ENCODE measurements around the gene TBC1D17. TPM values are rescaled to one million over a fixed set of nuclear protein-coding genes. Genes with fewer than 3 reads are reported as not detected.

Gene TBC1D17
- polyA plus RNA-seq, 1 experiment = 15.6 TPM

GRCh38 chr19:49906879-49907564, 29.5 kb downstream of the TBC1D17 start:
- ChIA-PET POLR2A (no interaction called here), CTCF (no interaction called here)
- Histone ChIP-seq H3K4me3 (ENCODE audit: low read depth, low read length) (no peak overlapping the region), H3K27me3 (ENCODE audit: control insufficient read depth, insufficient read depth, low read length) (no peaks in the 10 kb centered on the region), H3K27ac (ENCODE audit: low read depth, low read length) (no peak overlapping the region), H3K9me3 (ENCODE audit: control insufficient read depth, insufficient read depth, low read length) (no peaks in the 10 kb centered on the region; the same call in 1 of the 2 replicates)
- no peak for DNase-seq (ENCODE audit: low read depth, low spot score)
- no peak for TF ChIP-seq CTCF (IDR thresholded peaks at IDR 0.05; ENCODE audit: low read depth, low read length)

DNA sequence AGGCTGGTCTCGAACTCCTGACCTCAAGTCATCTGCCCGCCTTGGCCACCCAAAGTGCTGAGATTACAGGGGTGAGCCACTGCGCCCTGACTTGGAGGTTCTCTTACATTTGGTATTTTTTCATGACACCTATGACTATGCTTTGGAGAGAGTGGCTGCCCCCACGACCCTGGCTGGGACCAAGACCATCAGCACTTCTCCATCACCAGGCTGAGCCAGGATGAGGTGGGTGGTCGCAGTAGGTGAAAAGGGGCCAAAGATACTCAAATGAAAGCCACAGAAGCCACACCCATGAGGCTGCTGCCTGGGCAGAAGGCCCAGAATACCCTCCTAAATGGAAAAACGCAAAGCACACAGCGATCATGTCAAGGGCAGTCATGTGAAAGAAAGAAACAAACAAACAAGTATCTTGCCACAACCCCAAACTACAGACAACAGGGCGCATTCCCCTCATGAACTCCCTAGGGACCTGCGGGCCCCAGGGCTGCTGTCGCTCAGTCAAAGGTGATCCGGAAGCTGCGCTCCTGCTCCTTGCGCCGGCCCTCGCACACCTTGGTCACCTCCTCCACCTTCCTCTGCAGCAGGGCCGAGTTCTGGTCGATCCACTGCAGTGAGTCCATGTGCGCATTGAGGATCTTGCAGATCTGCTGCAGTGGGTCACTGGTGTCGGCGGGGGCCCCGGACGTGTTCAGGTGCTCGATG, 30.4 kb downstream of the TBC1D17 start:
- no peak for DNase-seq (ENCODE audit: low read depth, low spot score)
- Histone ChIP-seq H3K4me3 (ENCODE audit: low read depth, low read length) (no peak overlapping the region), H3K27me3 (ENCODE audit: control insufficient read depth, insufficient read depth, low read length) (no peaks in the 10 kb centered on the region), H3K9me3 (ENCODE audit: control insufficient read depth, insufficient read depth, low read length) (no peaks in the 10 kb centered on the region; the same call in 1 of the 2 replicates), H3K27ac (ENCODE audit: low read depth, low read length) (no peak overlapping the region)
- CTCF ChIA-PET = no interaction called here
- TF ChIP-seq CTCF (IDR thresholded peaks at IDR 0.05; ENCODE audit: low read depth, low read length) = no peak
- POLR2A ChIA-PET = interaction anchor here (0.5 kb wide), 1 partner anchor 98 kb away, joined by 3 read pairs; no protein-coding TSS in a partner anchor

GRCh38 chr19:49908480-49909420, 31.2 kb downstream of the TBC1D17 start:
- CTCF ChIA-PET = no interaction called here
- no peak for DNase-seq (ENCODE audit: low read depth, low spot score)
- H3K27ac ChIP-seq (ENCODE audit: low read depth, low read length) = no peak overlapping the region

GRCh38 chr19:49910179-49910578, 32.7 kb downstream of the TBC1D17 start:
- Histone ChIP-seq H3K4me3 (ENCODE audit: low read depth, low read length) (no peak overlapping the region), H3K27ac (ENCODE audit: low read depth, low read length) (no peak overlapping the region), H3K9me3 (ENCODE audit: control insufficient read depth, insufficient read depth, low read length) (no peaks in the 10 kb centered on the region; the same call in 1 of the 2 replicates), H3K27me3 (ENCODE audit: control insufficient read depth, insufficient read depth, low read length) (no peaks in the 10 kb centered on the region)
- CTCF ChIA-PET = no interaction called here
- POLR2A ChIA-PET = no interaction called here
- no peak for DNase-seq (ENCODE audit: low read depth, low spot score)
- TF ChIP-seq CTCF (IDR thresholded peaks at IDR 0.05; ENCODE audit: low read depth, low read length) = no peak

More at GRCh38 chr19:49908480-49909420, 31.2 kb downstream of the TBC1D17 start:
- POLR2A ChIA-PET = interaction anchor here (0.5 kb wide), 1 partner anchor 98 kb away, joined by 3 read pairs; no protein-coding TSS in a partner anchor
- Histone ChIP-seq H3K4me3 (ENCODE audit: low read depth, low read length) (no peak overlapping the region), H3K27me3 (ENCODE audit: control insufficient read depth, insufficient read depth, low read length) (no peaks in the 10 kb centered on the region), H3K9me3 (ENCODE audit: control insufficient read depth, insufficient read depth, low read length) (no peaks in the 10 kb centered on the region; the same call in 1 of the 2 replicates)
- no peak for TF ChIP-seq CTCF (IDR thresholded peaks at IDR 0.05; ENCODE audit: low read depth, low read length)

Data from AG04450 (cell line).